ENCODE results near the gene CABP4. TPM values are rescaled to one million over a fixed set of nuclear protein-coding genes. Genes with fewer than 3 reads are reported as not detected.

CABP4 gene
- total RNA-seq (2012; rRNA removed) = 1.1 TPM in 1 of 2 replicates, not detected in the other

DNA sequence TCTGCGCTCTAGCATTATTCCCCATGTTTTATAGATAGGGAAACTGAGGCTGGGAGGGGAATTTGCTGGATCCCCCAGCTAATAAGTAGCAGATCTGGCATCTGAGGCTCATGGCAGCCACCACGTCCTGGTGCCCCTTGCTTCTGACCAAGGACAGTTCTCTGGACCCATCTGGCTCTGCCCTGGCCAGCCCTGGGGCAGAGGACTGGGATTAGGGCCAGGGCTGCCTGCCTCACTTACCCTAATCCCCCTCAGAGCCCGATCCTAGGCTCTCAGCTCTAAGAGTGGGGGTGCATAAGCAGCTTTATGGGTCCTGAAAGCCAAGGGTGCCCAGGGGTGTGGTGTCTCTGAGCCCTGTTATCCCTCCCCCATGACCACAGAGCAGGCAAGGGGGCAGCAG, at the start of gene CABP4:
TSS of gene CABP4 (plus strand) at position 301 of the 400 bp plus-strand sequence. CDS start at position 371, 70 bp downstream.
- Histone ChIP-seq H3K9me3 (replicated peaks; ENCODE audit: low read length) (no peaks in the 10 kb centered on the region), H3K4me1 (ENCODE audit: control insufficient read depth, insufficient read depth, low read length) (peaks cover 14% of the 10 kb centered on the region), H3K36me3 (ENCODE audit: insufficient read depth, low read length) (no peaks in the 10 kb centered on the region), H3K9ac (ENCODE audit: low read depth, low read length) (no peak within 1 kb of the TSS), H3K4me2 (ENCODE audit: low read length) (no peak within 1 kb of the TSS), H3K27me3 (ENCODE audit: control insufficient read depth, insufficient read depth, low read length) (no peaks in the 10 kb centered on the region), H3K4me3 (ENCODE audit: low read length) (no peak within 1 kb of the TSS)

GRCh38 chr11:67405688-67406339, 49.3 kb upstream of the CABP4 start:
- H3K4me1 ChIP-seq (ENCODE audit: control insufficient read depth, insufficient read depth, low read length) = peaks cover 14% of the 10 kb centered on the region
- H3K9me3 ChIP-seq (replicated peaks; ENCODE audit: low read length) = no peaks in the 10 kb centered on the region
- no peak overlapping the region for H3K4me2 ChIP-seq (ENCODE audit: low read length)
- no peak overlapping the region for H3K9ac ChIP-seq (ENCODE audit: low read depth, low read length)
- H3K4me3 ChIP-seq (ENCODE audit: low read length) = no peak overlapping the region
- peaks cover 35% of the 10 kb centered on the region for H3K27me3 ChIP-seq (ENCODE audit: control insufficient read depth, insufficient read depth, low read length)
- H3K36me3 ChIP-seq (ENCODE audit: insufficient read depth, low read length) = no peaks in the 10 kb centered on the region

DNA sequence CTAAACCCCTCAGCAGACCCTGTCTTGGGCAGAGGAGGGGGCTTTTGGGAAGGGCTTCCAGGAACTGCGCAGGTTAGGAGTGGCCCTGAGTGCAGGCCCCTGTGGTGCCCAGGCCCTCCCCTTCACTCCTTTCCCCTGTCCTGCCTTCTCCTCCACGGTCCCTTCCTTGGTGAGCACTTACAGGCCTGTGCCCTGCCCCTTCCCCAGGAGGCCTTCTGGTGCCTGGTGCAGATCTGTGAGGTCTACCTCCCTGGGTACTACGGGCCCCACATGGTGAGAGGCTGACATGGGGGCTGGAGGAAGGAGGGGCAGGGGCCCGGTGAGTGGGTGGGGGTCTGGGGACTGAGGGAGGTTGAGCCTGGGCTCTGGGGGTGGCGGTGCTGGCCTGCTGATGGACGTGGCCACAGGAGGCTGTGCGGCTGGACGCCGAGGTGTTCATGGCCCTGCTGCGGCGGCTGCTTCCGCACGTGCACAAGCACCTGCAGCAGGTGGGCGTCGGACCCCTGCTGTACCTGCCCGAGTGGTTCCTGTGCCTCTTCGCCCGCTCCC, 48.7 kb upstream of the CABP4 start:
- Histone ChIP-seq H3K4me2 (ENCODE audit: low read length) (no peak overlapping the region), H3K27me3 (ENCODE audit: control insufficient read depth, insufficient read depth, low read length) (peaks cover 42% of the 10 kb centered on the region), H3K9ac (ENCODE audit: low read depth, low read length) (no peak overlapping the region), H3K9me3 (replicated peaks; ENCODE audit: low read length) (no peaks in the 10 kb centered on the region), H3K4me3 (ENCODE audit: low read length) (no peak overlapping the region), H3K4me1 (ENCODE audit: control insufficient read depth, insufficient read depth, low read length) (peaks cover 14% of the 10 kb centered on the region), H3K36me3 (ENCODE audit: insufficient read depth, low read length) (no peaks in the 10 kb centered on the region)

DNA sequence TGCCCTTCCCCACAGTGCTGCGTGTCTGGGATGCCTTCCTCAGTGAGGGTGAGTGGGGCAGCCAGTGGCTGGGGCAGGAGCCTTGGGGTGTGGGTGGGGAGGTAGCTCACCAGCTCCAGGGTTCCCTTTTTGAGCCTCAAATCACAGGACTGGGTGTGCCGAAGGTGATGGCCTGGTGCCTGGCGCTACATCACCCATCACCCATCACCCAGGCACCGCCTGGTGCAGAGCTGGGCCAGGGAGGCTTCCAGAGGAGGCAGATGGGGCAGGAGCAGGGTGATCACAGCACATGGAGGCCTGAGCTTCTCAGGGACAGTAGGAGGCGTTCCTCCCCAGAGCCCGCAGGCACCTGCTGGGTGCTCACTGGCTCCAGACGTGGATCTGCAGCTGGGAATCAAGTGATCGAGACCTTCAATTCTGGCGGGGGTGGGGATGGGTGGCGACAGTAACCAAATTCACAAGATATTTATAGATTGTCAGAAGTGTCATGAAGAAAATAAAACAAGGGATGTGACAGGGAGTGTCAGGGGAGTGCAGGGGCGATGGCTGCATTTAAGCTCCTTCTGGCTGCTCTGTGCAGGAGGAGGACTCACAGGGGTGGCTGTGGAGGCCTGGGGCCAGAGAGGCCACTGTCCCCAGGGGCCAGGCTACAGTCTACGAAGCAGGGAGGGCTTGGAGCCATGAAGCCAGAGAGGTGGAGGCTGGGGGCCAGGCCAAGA, 48.0 kb upstream of the CABP4 start:
- peaks cover 11% of the 10 kb centered on the region for H3K4me1 ChIP-seq (ENCODE audit: control insufficient read depth, insufficient read depth, low read length)
- no peaks in the 10 kb centered on the region for H3K9me3 ChIP-seq (replicated peaks; ENCODE audit: low read length)
- H3K36me3 ChIP-seq (ENCODE audit: insufficient read depth, low read length) = no peaks in the 10 kb centered on the region
- H3K4me3 ChIP-seq (ENCODE audit: low read length) = no peak overlapping the region
- no peak overlapping the region for H3K4me2 ChIP-seq (ENCODE audit: low read length)
- no peak overlapping the region for H3K9ac ChIP-seq (ENCODE audit: low read depth, low read length)
- peaks cover 48% of the 10 kb centered on the region for H3K27me3 ChIP-seq (ENCODE audit: control insufficient read depth, insufficient read depth, low read length)

GRCh38 chr11:67407688-67408163, 47.4 kb upstream of the CABP4 start:
- Histone ChIP-seq H3K4me2 (ENCODE audit: low read length) (no peak overlapping the region), H3K4me3 (ENCODE audit: low read length) (no peak overlapping the region), H3K36me3 (ENCODE audit: insufficient read depth, low read length) (no peaks in the 10 kb centered on the region), H3K9ac (ENCODE audit: low read depth, low read length) (no peak overlapping the region), H3K4me1 (ENCODE audit: control insufficient read depth, insufficient read depth, low read length) (peaks cover 8% of the 10 kb centered on the region), H3K27me3 (ENCODE audit: control insufficient read depth, insufficient read depth, low read length) (peaks cover 54% of the 10 kb centered on the region), H3K9me3 (replicated peaks; ENCODE audit: low read length) (no peaks in the 10 kb centered on the region)

DNA sequence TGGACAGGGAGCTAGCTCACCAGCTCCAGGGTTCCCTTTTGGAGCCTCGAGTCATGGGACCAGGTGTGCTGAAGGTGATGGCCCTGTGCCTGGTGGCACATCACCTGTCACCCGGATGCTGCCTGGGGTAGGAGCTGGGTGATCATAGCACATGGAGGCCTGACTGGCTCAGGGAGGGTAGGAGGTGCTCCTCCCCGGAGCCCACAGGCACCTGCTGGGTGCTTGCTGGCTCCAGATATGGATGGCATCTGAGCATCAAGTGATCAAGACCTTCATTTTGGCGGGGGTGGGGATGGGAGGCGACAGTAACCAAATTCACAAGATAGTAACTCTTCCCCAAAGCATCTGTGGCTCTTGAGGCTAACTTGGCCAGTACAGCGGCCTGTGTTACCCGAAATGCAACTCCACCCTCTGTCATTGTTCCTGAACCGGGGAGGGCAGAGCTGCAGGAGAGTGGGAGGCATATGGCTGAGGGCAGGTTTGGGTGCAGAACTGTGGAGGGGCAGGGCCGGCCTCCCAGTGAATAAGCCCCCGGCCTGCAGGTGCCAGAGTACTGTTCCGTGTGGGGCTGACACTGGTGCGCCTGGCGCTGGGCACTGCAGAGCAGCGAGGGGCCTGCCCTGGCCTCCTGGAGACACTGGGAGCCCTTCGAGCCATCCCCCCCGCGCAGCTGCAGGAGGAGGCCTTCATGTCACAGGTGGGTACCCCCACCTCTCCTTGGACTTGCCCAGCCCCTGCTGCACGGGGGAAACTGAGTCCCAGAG, 46.5 kb upstream of the CABP4 start:
- Histone ChIP-seq H3K36me3 (ENCODE audit: insufficient read depth, low read length) (no peaks in the 10 kb centered on the region), H3K9ac (ENCODE audit: low read depth, low read length) (no peak overlapping the region), H3K4me1 (ENCODE audit: control insufficient read depth, insufficient read depth, low read length) (peaks cover 8% of the 10 kb centered on the region), H3K27me3 (ENCODE audit: control insufficient read depth, insufficient read depth, low read length) (peaks cover 54% of the 10 kb centered on the region), H3K4me2 (ENCODE audit: low read length) (no peak overlapping the region), H3K9me3 (replicated peaks; ENCODE audit: low read length) (no peaks in the 10 kb centered on the region), H3K4me3 (ENCODE audit: low read length) (no peak overlapping the region)

DNA sequence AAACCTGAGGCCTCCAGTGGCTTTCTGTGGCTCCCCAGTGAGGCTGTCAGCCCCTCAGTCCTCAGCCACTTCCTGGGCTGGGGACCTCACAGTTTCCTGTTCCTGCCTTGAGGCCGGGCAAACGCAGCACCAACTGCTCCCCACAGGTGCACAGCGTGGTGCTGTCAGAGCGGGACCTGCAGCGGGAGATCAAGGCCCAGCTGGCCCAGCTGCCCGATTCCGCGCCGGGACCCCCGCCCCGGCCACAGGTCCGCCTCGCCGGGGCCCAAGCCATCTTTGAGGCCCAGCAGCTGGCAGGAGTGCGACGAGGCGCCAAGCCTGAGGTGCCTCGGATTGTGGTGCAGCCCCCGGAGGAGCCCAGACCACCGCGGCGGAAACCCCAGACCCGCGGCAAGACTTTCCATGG, 45.9 kb upstream of the CABP4 start:
- Histone ChIP-seq H3K36me3 (ENCODE audit: insufficient read depth, low read length) (no peaks in the 10 kb centered on the region), H3K4me2 (ENCODE audit: low read length) (no peak overlapping the region), H3K4me1 (ENCODE audit: control insufficient read depth, insufficient read depth, low read length) (peaks cover 8% of the 10 kb centered on the region), H3K27me3 (ENCODE audit: control insufficient read depth, insufficient read depth, low read length) (peaks cover 54% of the 10 kb centered on the region), H3K4me3 (ENCODE audit: low read length) (no peak overlapping the region), H3K9me3 (replicated peaks; ENCODE audit: low read length) (no peaks in the 10 kb centered on the region), H3K9ac (ENCODE audit: low read depth, low read length) (no peak overlapping the region)

- peaks cover 54% of the 10 kb centered on the region for H3K27me3 ChIP-seq (ENCODE audit: control insufficient read depth, insufficient read depth, low read length)
- no peak overlapping the region for H3K4me2 ChIP-seq (ENCODE audit: low read length)
- H3K36me3 ChIP-seq (ENCODE audit: insufficient read depth, low read length) = no peaks in the 10 kb centered on the region
- peaks cover 3% of the 10 kb centered on the region for H3K4me1 ChIP-seq (ENCODE audit: control insufficient read depth, insufficient read depth, low read length)
- no peaks in the 10 kb centered on the region for H3K9me3 ChIP-seq (replicated peaks; ENCODE audit: low read length)
- no peak overlapping the region for H3K9ac ChIP-seq (ENCODE audit: low read depth, low read length)
- no peak overlapping the region for H3K4me3 ChIP-seq (ENCODE audit: low read length)
Measured at GRCh38 chr11:67409781-67410368, 45.3 kb upstream of the CABP4 start.

GRCh38 chr11:67410369-67410831, 44.8 kb upstream of the CABP4 start:
- Histone ChIP-seq H3K9ac (ENCODE audit: low read depth, low read length) (no peak overlapping the region), H3K27me3 (ENCODE audit: control insufficient read depth, insufficient read depth, low read length) (peaks cover 54% of the 10 kb centered on the region)

GRCh38 chr11:67410984-67411784, 44.0 kb upstream of the CABP4 start:
- no peaks in the 10 kb centered on the region for H3K9me3 ChIP-seq (replicated peaks; ENCODE audit: low read length)
- H3K4me2 ChIP-seq (ENCODE audit: low read length) = no peak overlapping the region
- H3K4me1 ChIP-seq (ENCODE audit: control insufficient read depth, insufficient read depth, low read length) = peaks cover 8% of the 10 kb centered on the region
- H3K36me3 ChIP-seq (ENCODE audit: insufficient read depth, low read length) = no peaks in the 10 kb centered on the region
- H3K9ac ChIP-seq (ENCODE audit: low read depth, low read length) = no peak overlapping the region
- no peak overlapping the region for H3K4me3 ChIP-seq (ENCODE audit: low read length)
- peaks cover 54% of the 10 kb centered on the region for H3K27me3 ChIP-seq (ENCODE audit: control insufficient read depth, insufficient read depth, low read length)

More at GRCh38 chr11:67410369-67410831, 44.8 kb upstream of the CABP4 start:
- Histone ChIP-seq H3K36me3 (ENCODE audit: insufficient read depth, low read length) (no peaks in the 10 kb centered on the region), H3K9me3 (replicated peaks; ENCODE audit: low read length) (no peaks in the 10 kb centered on the region), H3K4me1 (ENCODE audit: control insufficient read depth, insufficient read depth, low read length) (peaks cover 4% of the 10 kb centered on the region), H3K4me2 (ENCODE audit: low read length) (no peak overlapping the region), H3K4me3 (ENCODE audit: low read length) (no peak overlapping the region)
